HEK293T (cell line): ENCODE results near the gene ULBP2.

Experiments used
- CTCF ChIA-PET: fragments of 350-600 bp; formaldehyde crosslinking; extraction: SDS; loops from one replicate; lab custom pipeline; 2021; ENCODE audit warnings: antibody characterized with exemption, inconsistent platforms; lab: Yijun Ruan, JAX
- POLR2A ChIA-PET: fragments of 350-600 bp; formaldehyde crosslinking; extraction: SDS; loops from one replicate; lab custom pipeline; 2020; ENCODE audit warnings: antibody characterized with exemption, inconsistent platforms; lab: Yijun Ruan, JAX
- DNase-seq: peaks from one replicate; pipeline ENCODE4 v3.0.0; 2012; ENCODE audit warnings: mixed read lengths; ENCODE audit errors: extremely low spot score
- ARNT ChIP-seq: fragments of 450-650 bp; IDR thresholded peaks from 2 replicates; pipeline ENCODE4 v1.6.1; 2017; ENCODE audit warnings: mild to moderate bottlenecking
- BHLHE40 ChIP-seq: fragments of 450-650 bp; IDR thresholded peaks from 2 replicates; pipeline ENCODE4 v1.6.1; 2016; ENCODE audit warnings: mild to moderate bottlenecking, moderate library complexity, borderline replicate concordance
- CTBP1 ChIP-seq: fragments of 450-650 bp; IDR thresholded peaks from 2 replicates; pipeline ENCODE4 v1.6.1; 2016; ENCODE audit warnings: borderline replicate concordance
- ELF4 ChIP-seq: fragments of 450-650 bp; IDR thresholded peaks from 2 replicates; pipeline ENCODE4 v1.6.1; 2017; ENCODE audit warnings: antibody characterized with exemption
- FOXA1 ChIP-seq: fragments of 450-650 bp; IDR thresholded peaks from 2 replicates; pipeline ENCODE4 v1.6.1; 2016; ENCODE audit warnings: mild to moderate bottlenecking
- FOXK2 ChIP-seq: fragments of 450-650 bp; IDR thresholded peaks from 2 replicates; pipeline ENCODE4 v1.6.1; 2016; ENCODE audit warnings: mild to moderate bottlenecking
- FOXM1 ChIP-seq: fragments of 450-650 bp; IDR thresholded peaks from 2 replicates; pipeline ENCODE4 v1.6.1; 2017; ENCODE audit warnings: mild to moderate bottlenecking, borderline replicate concordance
- HDGF ChIP-seq: fragments of 450-650 bp; IDR thresholded peaks from 2 replicates; pipeline ENCODE4 v1.6.1; 2017; ENCODE audit warnings: antibody characterized with exemption, borderline replicate concordance
- L3MBTL2 ChIP-seq: fragments of 450-650 bp; conservative IDR thresholded peaks from 2 replicates; pipeline ENCODE4 v1.6.1; 2016; ENCODE audit warnings: mild to moderate bottlenecking
- LEF1 ChIP-seq: fragments of 450-650 bp; IDR thresholded peaks from 2 replicates; pipeline ENCODE4 v1.6.1; 2017; ENCODE audit warnings: mild to moderate bottlenecking, borderline replicate concordance
- NFRKB ChIP-seq: fragments of 450-650 bp; IDR thresholded peaks from 2 replicates; pipeline ENCODE4 v1.6.1; 2016; ENCODE audit warnings: mild to moderate bottlenecking, moderate library complexity
- PKNOX1 ChIP-seq: fragments of 450-650 bp; IDR thresholded peaks from 2 replicates; pipeline ENCODE4 v1.6.1; 2016
- SP1 ChIP-seq: fragments of 450-650 bp; IDR thresholded peaks from 2 replicates; pipeline ENCODE4 v1.6.1; 2017
- SUZ12 ChIP-seq: fragments of 450-650 bp; IDR thresholded peaks from 2 replicates; pipeline ENCODE4 v1.6.1; 2016; ENCODE audit warnings: mild to moderate bottlenecking
- TARDBP ChIP-seq: fragments of 450-650 bp; IDR thresholded peaks from 2 replicates; pipeline ENCODE4 v1.6.1; 2016
- ZNF384 ChIP-seq: fragments of 450-650 bp; IDR thresholded peaks from 2 replicates; pipeline ENCODE4 v1.6.1; 2016

The ULBP2 gene

DNA sequence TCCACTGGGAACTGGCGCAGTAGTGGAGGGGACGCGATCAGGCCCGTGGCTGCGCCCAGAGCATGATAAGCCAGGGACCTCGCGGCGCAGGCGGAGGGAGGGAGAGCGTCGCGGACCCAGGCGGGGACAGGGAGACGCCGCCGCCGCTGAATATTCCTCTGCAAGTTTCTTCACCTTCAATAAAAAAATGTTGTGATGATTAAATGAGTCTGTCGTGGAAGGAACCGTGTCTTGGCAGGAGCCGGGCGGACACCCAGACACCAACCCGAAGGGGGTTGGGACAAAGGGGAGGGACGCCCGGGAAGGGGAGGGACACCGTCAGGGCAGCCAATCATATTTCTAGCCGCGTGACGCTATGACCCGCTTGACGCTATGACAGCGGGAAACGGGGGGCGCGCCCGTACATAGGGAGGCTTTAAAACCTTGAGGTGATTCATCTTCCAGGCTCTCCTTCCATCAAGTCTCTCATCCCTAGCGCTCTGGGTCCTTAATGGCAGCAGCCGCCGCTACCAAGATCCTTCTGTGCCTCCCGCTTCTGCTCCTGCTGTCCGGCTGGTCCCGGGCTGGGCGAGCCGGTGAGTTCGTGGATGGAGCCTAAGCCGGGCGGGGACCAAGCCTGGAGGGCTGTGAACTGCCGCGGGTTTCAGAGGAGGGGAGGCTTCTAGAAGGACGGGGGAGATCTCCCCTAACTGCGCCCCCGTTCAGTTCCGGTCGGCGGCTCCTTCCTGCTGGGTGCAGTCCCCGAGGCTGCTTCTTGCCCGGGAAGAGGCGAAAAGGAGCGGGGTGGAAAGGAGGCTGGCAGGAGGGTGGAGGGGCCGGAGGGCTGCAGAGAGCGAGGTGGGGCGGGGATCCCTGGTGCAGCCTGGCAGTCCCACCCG, at the start of gene ULBP2:
Gene ULBP2, plus strand, starts transcription at position 432 of the 878 bp plus-strand sequence. Its CDS starts 59 bp downstream, at position 491.
- POLR2A ChIA-PET = no interaction called here
- CTCF ChIA-PET = interaction anchor here (1.0 kb wide), 1 partner anchor 129 kb away, joined by 3 read pairs; no protein-coding TSS in a partner anchor
- peak; percentile 94 for DNase-seq
- TF ChIP-seq ARNT (no peak), FOXM1 (no peak), L3MBTL2 (peak; percentile 93), FOXK2 (no peak), TARDBP (no peak), PKNOX1 (peak; percentile 88)

- CTCF ChIA-PET = interaction anchor here (0.6 to 1.2 kb wide), 2 partner anchors 15 to 73 kb away, joined by 4 read pairs; no protein-coding TSS in a partner anchor
- TF ChIP-seq SP1 = no peak
- no peak for TF ChIP-seq L3MBTL2
- TF ChIP-seq SUZ12 = no peak
- TF ChIP-seq FOXA1 = no peak
- no peak for TF ChIP-seq ELF4
- no peak for TF ChIP-seq HDGF
- TF ChIP-seq FOXM1 = no peak
- TF ChIP-seq TARDBP = no peak
- no peak for TF ChIP-seq LEF1
- no peak for TF ChIP-seq ZNF384
- no peak for TF ChIP-seq BHLHE40
- TF ChIP-seq CTBP1 = no peak
- TF ChIP-seq ARNT = no peak
- no peak for TF ChIP-seq FOXK2
- TF ChIP-seq NFRKB = no peak
- DNase-seq = peak; percentile 5
- POLR2A ChIA-PET = no interaction called here
Measured at GRCh38 chr6:149895048-149895590, 46.7 kb upstream of the ULBP2 start.

DNA sequence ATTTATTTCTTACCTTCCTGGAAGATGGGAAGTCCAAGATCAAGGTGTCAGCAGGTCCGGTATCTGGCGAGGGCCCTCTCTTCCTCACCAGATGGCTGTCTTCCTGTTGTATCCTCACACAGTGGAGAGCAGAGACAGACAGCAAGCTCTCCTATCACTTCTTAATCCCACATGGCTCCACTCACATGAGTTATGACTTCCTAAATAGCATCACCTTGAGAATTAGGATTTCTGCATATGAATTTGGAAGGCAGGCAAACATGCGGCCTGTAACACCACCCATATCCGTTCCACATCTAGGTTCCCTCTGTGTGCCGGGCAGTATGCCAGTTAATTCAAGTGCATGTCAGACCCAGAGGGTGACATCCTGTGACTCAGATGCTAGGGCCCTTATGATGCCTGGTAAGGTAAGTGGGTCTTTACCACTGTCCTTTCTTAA, 46.0 kb upstream of the ULBP2 start:
- CTCF ChIA-PET = interaction anchor here (0.6 to 1.2 kb wide), 2 partner anchors 16 to 73 kb away, joined by 4 read pairs; no protein-coding TSS in a partner anchor
- TF ChIP-seq L3MBTL2 (no peak), HDGF (no peak), SP1 (no peak)
- POLR2A ChIA-PET = no interaction called here
- DNase-seq = peak; percentile 4

DNA sequence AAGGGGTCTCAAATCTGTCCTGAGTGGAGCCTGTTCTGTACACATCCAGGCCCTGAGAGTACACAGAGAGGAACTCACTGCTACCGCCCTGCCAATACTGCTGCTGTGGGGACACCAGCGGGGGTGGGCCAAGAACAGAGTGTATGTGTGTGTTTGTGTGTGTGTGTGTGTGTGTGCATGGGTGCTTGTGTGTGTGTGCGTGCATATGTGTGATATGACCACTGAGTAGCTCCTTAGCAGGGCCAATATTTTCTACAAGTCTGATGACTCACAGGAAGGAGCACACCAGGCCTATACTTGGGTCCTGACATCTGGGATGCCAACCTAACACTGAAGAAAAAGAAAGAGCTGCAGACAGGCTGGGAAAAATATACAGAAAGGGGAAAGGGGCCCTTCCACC, 45.3 kb upstream of the ULBP2 start:
- peak; percentile 2 for DNase-seq
- CTCF ChIA-PET = interaction anchor here (0.6 kb wide), 1 partner anchor 175 kb away, joined by 3 read pairs; no protein-coding TSS in a partner anchor
- TF ChIP-seq ZNF384 (no peak), FOXM1 (no peak), L3MBTL2 (no peak)
- POLR2A ChIA-PET = no interaction called here

DNA sequence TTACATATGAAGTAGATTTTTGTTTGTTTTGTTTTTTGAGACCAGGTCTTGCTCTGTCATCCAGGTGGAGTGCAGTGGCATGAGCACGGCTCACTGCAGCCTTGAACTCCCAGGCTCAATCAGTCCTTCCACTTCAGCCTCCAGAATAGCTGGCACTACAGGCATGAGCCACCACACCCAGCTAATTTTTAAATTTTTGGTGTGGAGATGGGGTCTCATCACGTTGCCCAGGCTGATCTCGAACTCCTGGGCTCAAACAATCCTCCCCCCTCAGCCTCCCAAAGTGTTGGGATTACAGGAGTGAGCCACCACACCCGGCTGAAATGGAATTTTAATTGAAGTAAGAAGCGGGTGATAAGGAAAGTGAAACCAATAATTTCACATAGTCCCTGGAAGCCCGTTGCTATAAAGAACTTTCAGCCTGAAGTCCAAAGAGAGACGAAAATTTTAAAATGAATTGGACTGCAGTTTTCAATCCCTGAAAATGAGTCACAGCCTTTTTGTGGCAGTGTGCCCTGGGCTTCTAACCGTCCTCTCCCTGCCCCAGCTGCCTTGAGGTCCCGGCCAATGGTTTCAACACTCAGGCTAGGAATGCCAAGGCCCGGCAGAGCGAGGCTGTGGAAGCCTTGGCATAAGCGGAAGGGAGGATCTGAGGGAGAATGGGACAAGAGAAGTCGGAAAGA, 44.7 kb upstream of the ULBP2 start:
- POLR2A ChIA-PET = no interaction called here
- CTCF ChIA-PET = interaction anchor here (0.6 kb wide), 1 partner anchor 174 kb away, joined by 3 read pairs; no protein-coding TSS in a partner anchor

GRCh38 chr6:149897855-149898744, 43.7 kb upstream of the ULBP2 start, which contains the start of gene RAET1E:
RAET1E (minus strand) TSS chr6:149898113; CDS start chr6:149890901, 7,212 bp downstream.
- POLR2A ChIA-PET = interaction anchor here (1.0 kb wide), 1 partner anchor 180 kb away, joined by 3 read pairs; no protein-coding TSS in a partner anchor
- TF ChIP-seq FOXK2 (no peak), PKNOX1 (no peak), FOXM1 (no peak), FOXA1 (no peak), HDGF (no peak), ELF4 (no peak), NFRKB (no peak), L3MBTL2 (no peak), BHLHE40 (no peak), TARDBP (no peak), SP1 (no peak), CTBP1 (no peak), ARNT (no peak), LEF1 (no peak), SUZ12 (no peak), ZNF384 (no peak)
- CTCF ChIA-PET = interaction anchor here (0.6 to 1.1 kb wide), 5 partner anchors 15 to 58 kb away, joined by 3 to 4 read pairs (median 4); no protein-coding TSS in a partner anchor
- DNase-seq = peak; percentile 17

More for the DNA sequence above, 44.7 kb upstream of the ULBP2 start:
- no peak for DNase-seq
- no peak for TF ChIP-seq BHLHE40
